ENCODE data around the gene LRBA. TPM values are rescaled to one million over a fixed set of nuclear protein-coding genes. Genes with fewer than 3 reads are reported as not detected.

Gene LRBA
- total and polyA plus RNA-seq, 9 of the 15 experiments (the other 6 are each of a cell fraction or from before 2014, with no cell fraction given), result 24.2 to 88.7 (median 59.7) TPM

DNA sequence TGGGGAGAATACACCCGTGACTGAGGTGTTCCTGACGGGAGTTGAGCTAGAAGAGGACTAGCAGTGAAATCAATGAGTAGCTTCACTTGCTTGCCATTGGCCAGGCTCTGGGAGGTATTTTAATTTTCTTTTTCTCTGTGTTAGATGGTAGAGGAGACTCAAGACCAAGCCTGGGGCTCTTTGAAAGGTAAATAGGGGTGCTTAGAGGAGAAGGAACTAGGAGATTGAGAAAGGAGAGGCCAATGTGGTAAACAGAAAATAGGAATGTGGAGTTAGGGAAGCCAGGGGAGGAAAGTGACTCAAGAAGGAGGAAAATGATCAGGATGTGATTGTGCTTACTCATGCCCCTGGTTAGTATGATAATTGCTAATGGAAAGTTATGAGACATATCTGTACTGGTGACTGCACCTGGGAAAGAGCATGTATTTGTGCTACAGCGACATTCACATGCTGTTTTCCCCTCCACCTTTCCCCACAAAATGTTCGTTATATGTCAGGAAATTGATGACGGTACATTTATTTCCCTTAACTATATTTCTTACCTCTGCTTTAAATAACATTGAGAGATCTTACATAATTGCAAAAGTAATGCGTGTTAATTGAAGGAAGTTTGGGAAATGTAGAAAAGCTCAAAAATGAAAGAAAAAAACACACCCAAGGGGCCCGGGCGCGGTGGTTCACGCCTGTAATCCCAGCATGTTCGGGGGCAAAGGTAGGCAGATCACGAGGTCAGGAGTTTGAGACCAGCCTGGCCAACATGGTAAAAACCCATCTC is 16.9 kb upstream of the LRBA start (continued):
- TF ChIP-seq SAP30 (IDR thresholded peaks at IDR 0.05; ENCODE audit: borderline replicate concordance, insufficient read depth, low read depth, low read length, poor library complexity, severe bottlenecking) (no peak), NFE2L1 (tag; IDR thresholded peaks at IDR 0.05; ENCODE audit: borderline replicate concordance, low read depth) (peak; percentile 50; the same call in 1 of the 2 replicates), ZNF133 (CRISPR knock-in tag; IDR thresholded peaks at IDR 0.05) (no peak), ZNF707 (CRISPR knock-in tag; conservative IDR thresholded peaks at IDR 0.05) (no peak), TOE1 (IDR thresholded peaks at IDR 0.05; ENCODE audit: borderline replicate concordance) (no peak; the same call in 1 of the 2 replicates), TOE1 (CRISPR knock-in tag; IDR thresholded peaks at IDR 0.05; ENCODE audit: borderline replicate concordance, low read depth) (no peak), PRPF4 (IDR thresholded peaks at IDR 0.05; ENCODE audit: insufficient read depth, low read depth, low read length, poor library complexity, severe bottlenecking) (no peak), ARID2 (IDR thresholded peaks at IDR 0.05) (no peak), ELF1 (tag; IDR thresholded peaks at IDR 0.05) (0 out of 2 replicates have a peak, but pooled peaks have one; percentile 35), KLF1 (tag; IDR thresholded peaks at IDR 0.05) (no peak), MCM5 (IDR thresholded peaks at IDR 0.05; ENCODE audit: low read depth) (no peak)
- TF ChIP-seq, protein P1, sequence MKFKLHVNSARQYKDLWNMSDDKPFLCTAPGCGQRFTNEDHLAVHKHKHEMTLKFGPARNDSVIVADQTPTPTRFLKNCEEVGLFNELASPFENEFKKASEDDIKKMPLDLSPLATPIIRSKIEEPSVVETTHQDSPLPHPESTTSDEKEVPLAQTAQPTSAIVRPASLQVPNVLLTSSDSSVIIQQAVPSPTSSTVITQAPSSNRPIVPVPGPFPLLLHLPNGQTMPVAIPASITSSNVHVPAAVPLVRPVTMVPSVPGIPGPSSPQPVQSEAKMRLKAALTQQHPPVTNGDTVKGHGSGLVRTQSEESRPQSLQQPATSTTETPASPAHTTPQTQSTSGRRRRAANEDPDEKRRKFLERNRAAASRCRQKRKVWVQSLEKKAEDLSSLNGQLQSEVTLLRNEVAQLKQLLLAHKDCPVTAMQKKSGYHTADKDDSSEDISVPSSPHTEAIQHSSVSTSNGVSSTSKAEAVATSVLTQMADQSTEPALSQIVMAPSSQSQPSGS (CRISPR knock-in tag; IDR thresholded peaks at IDR 0.05), result no peak
- TF ChIP-seq, protein P2, sequence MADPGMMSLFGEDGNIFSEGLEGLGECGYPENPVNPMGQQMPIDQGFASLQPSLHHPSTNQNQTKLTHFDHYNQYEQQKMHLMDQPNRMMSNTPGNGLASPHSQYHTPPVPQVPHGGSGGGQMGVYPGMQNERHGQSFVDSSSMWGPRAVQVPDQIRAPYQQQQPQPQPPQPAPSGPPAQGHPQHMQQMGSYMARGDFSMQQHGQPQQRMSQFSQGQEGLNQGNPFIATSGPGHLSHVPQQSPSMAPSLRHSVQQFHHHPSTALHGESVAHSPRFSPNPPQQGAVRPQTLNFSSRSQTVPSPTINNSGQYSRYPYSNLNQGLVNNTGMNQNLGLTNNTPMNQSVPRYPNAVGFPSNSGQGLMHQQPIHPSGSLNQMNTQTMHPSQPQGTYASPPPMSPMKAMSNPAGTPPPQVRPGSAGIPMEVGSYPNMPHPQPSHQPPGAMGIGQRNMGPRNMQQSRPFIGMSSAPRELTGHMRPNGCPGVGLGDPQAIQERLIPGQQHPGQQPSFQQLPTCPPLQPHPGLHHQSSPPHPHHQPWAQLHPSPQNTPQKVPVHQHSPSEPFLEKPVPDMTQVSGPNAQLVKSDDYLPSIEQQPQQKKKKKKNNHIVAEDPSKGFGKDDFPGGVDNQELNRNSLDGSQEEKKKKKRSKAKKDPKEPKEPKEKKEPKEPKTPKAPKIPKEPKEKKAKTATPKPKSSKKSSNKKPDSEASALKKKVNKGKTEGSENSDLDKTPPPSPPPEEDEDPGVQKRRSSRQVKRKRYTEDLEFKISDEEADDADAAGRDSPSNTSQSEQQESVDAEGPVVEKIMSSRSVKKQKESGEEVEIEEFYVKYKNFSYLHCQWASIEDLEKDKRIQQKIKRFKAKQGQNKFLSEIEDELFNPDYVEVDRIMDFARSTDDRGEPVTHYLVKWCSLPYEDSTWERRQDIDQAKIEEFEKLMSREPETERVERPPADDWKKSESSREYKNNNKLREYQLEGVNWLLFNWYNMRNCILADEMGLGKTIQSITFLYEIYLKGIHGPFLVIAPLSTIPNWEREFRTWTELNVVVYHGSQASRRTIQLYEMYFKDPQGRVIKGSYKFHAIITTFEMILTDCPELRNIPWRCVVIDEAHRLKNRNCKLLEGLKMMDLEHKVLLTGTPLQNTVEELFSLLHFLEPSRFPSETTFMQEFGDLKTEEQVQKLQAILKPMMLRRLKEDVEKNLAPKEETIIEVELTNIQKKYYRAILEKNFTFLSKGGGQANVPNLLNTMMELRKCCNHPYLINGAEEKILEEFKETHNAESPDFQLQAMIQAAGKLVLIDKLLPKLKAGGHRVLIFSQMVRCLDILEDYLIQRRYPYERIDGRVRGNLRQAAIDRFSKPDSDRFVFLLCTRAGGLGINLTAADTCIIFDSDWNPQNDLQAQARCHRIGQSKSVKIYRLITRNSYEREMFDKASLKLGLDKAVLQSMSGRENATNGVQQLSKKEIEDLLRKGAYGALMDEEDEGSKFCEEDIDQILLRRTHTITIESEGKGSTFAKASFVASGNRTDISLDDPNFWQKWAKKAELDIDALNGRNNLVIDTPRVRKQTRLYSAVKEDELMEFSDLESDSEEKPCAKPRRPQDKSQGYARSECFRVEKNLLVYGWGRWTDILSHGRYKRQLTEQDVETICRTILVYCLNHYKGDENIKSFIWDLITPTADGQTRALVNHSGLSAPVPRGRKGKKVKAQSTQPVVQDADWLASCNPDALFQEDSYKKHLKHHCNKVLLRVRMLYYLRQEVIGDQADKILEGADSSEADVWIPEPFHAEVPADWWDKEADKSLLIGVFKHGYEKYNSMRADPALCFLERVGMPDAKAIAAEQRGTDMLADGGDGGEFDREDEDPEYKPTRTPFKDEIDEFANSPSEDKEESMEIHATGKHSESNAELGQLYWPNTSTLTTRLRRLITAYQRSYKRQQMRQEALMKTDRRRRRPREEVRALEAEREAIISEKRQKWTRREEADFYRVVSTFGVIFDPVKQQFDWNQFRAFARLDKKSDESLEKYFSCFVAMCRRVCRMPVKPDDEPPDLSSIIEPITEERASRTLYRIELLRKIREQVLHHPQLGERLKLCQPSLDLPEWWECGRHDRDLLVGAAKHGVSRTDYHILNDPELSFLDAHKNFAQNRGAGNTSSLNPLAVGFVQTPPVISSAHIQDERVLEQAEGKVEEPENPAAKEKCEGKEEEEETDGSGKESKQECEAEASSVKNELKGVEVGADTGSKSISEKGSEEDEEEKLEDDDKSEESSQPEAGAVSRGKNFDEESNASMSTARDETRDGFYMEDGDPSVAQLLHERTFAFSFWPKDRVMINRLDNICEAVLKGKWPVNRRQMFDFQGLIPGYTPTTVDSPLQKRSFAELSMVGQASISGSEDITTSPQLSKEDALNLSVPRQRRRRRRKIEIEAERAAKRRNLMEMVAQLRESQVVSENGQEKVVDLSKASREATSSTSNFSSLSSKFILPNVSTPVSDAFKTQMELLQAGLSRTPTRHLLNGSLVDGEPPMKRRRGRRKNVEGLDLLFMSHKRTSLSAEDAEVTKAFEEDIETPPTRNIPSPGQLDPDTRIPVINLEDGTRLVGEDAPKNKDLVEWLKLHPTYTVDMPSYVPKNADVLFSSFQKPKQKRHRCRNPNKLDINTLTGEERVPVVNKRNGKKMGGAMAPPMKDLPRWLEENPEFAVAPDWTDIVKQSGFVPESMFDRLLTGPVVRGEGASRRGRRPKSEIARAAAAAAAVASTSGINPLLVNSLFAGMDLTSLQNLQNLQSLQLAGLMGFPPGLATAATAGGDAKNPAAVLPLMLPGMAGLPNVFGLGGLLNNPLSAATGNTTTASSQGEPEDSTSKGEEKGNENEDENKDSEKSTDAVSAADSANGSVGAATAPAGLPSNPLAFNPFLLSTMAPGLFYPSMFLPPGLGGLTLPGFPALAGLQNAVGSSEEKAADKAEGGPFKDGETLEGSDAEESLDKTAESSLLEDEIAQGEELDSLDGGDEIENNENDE (IDR thresholded peaks at IDR 0.05; ENCODE audit: low read depth, low read length), result no peak
- TF ChIP-seq, protein P3, sequence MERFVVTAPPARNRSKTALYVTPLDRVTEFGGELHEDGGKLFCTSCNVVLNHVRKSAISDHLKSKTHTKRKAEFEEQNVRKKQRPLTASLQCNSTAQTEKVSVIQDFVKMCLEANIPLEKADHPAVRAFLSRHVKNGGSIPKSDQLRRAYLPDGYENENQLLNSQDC (CRISPR knock-in tag; IDR thresholded peaks at IDR 0.05), result no peak; the same call in 1 of the 2 replicates

Data from K562 (cell line).